AG09319 (cell line): Measurements from ENCODE around the gene KANK3.

Experiments
- DNase-seq: peaks from one replicate; pipeline ENCODE4 v3.0.0-alpha.2; 2010; ENCODE audit warnings: low read depth; ENCODE audit errors: extremely low read depth
- CTCF ChIP-seq: IDR thresholded peaks from 2 replicates; pipeline ENCODE4 v1.5.1; 2011; ENCODE audit warnings: low read depth, mild to moderate bottlenecking, inconsistent platforms, low read length, moderate library complexity

Gene KANK3

GRCh38 chr19:8373867-8374813 is 31.1 kb upstream of the KANK3 start:
- DNase-seq, result no peak
- no peak for TF ChIP-seq CTCF

GRCh38 chr19:8371011-8371804 is 28.1 kb upstream of the KANK3 start:
- DNase-seq, result no peak
- TF ChIP-seq CTCF, result no peak

- no peak for TF ChIP-seq CTCF
- no peak for DNase-seq
Measured at GRCh38 chr19:8370176-8371010, 27.3 kb upstream of the KANK3 start.

GRCh38 chr19:8367327-8368001 is 24.4 kb upstream of the KANK3 start:
- DNase-seq, result peak; percentile 96
- TF ChIP-seq CTCF, result no peak

- TF ChIP-seq CTCF, result no peak
- no peak for DNase-seq
Measured at GRCh38 chr19:8366961-8367326, 23.9 kb upstream of the KANK3 start.

- no peak for TF ChIP-seq CTCF
- no peak for DNase-seq
Measured at GRCh38 chr19:8366121-8366581, 23.1 kb upstream of the KANK3 start.
